Fibroblast of the aortic adventitia (primary cell): Measurements from ENCODE around the gene FCN2. TPM values are rescaled to one million over a fixed set of nuclear protein-coding genes. Genes with fewer than 3 reads are reported as not detected.

Experiments
- DNase-seq: peaks from one replicate; pipeline ENCODE4 v3.0.0-alpha.2; 2010; ENCODE audit warnings: low read depth
- H3K4me3 ChIP-seq: 2 replicates; pipeline ENCODE4 v1.5.1; 2011; ENCODE audit warnings: low read depth, mild to moderate bottlenecking, control low read depth, low read length, moderate library complexity
- CTCF ChIP-seq: IDR thresholded peaks from 2 replicates; pipeline ENCODE4 v1.5.1; 2011; ENCODE audit warnings: mild to moderate bottlenecking, low read length, control low read depth, inconsistent platforms; ENCODE audit not compliant: insufficient read depth
- total RNA-seq: library from RNA; depleted of rRNA; stranded (reverse); fragments of >200 nt; gene quantifications from 2 replicates; pipeline ENCODE4 v1.2.3, GENCODE V29; 2012; ENCODE audit warnings: low replicate concordance

Gene FCN2
- not detected in 2 replicates for total RNA-seq

GRCh38 chr9:134880484-134881312 is at the start of gene FCN2:
FCN2 (plus strand) TSS chr9:134880810; CDS start chr9:134880822, 12 bp downstream.
- no peak within 1 kb of the TSS for H3K4me3 ChIP-seq
- no peak for TF ChIP-seq CTCF
- DNase-seq, result no peak

- no peak overlapping the region for H3K4me3 ChIP-seq
- TF ChIP-seq CTCF, result no peak
- DNase-seq, result no peak
Observed at GRCh38 chr9:134830926-134831720, 49.5 kb upstream of the FCN2 start.

GRCh38 chr9:134832471-134832870 is 48.1 kb upstream of the FCN2 start:
- H3K4me3 ChIP-seq, result no peak overlapping the region
- no peak for TF ChIP-seq CTCF
- no peak for DNase-seq

GRCh38 chr9:134833294-134833880 is 47.2 kb upstream of the FCN2 start:
- H3K4me3 ChIP-seq, result no peak overlapping the region
- no peak for DNase-seq
- TF ChIP-seq CTCF, result no peak

GRCh38 chr9:134834217-134834956 is 46.2 kb upstream of the FCN2 start:
- no peak overlapping the region for H3K4me3 ChIP-seq
- DNase-seq, result no peak
- TF ChIP-seq CTCF, result no peak

- H3K4me3 ChIP-seq, result no peak overlapping the region
- no peak for TF ChIP-seq CTCF
- DNase-seq, result no peak
Observed at GRCh38 chr9:134834957-134835419, 45.6 kb upstream of the FCN2 start.
